Thymus (tissue), 11 donors: Measurements from ENCODE around the gene RPLP2. TPM values are rescaled to one million over a fixed set of nuclear protein-coding genes. Genes with fewer than 3 reads are reported as not detected.

ENCODE experiments used
- DNase-seq, 9 donors: peaks; one replicate each; pipeline ENCODE4 v3.0.0-alpha.2; 2013; ENCODE audit warnings: low spot score in 9 of 9, low read depth in 6 of 9, missing footprints in 1 of 9
- H3K27ac ChIP-seq, 2 donors: one replicate each; pipeline ENCODE4 v1.5.1; 2013; ENCODE audit warnings: control low read depth in 1 of 2, low read depth in 1 of 2, low read length in 1 of 2, mild to moderate bottlenecking in 1 of 2, moderate library complexity in 1 of 2
- H3K27me3 ChIP-seq, 2 donors: one replicate each; pipeline ENCODE4 v1.5.1; 2013; ENCODE audit warnings: low read length in 1 of 2; ENCODE audit not compliant: control insufficient read depth in 2 of 2, insufficient read depth in 1 of 2
- H3K36me3 ChIP-seq, 2 donors: one replicate each; pipeline ENCODE4 v1.5.1; 2013; ENCODE audit warnings: low read length in 1 of 2, mild to moderate bottlenecking in 1 of 2, moderate library complexity in 1 of 2; ENCODE audit not compliant: control insufficient read depth in 2 of 2, insufficient read depth in 2 of 2
- H3K4me1 ChIP-seq, 2 donors: one replicate each; pipeline ENCODE4 v1.5.1; 2013; ENCODE audit warnings: low read length in 2 of 2; ENCODE audit not compliant: control insufficient read depth in 2 of 2, insufficient read depth in 2 of 2
- H3K4me3 ChIP-seq, 2 donors: one replicate each; pipeline ENCODE4 v1.5.1; 2013; ENCODE audit warnings: low read length in 2 of 2, control low read depth in 1 of 2, mild to moderate bottlenecking in 1 of 2
- H3K9me3 ChIP-seq, 2 donors: one replicate each; pipeline ENCODE4 v1.5.1; 2013; ENCODE audit warnings: low read length in 1 of 2, mild to moderate bottlenecking in 1 of 2; ENCODE audit not compliant: control insufficient read depth in 2 of 2, insufficient read depth in 1 of 2
- WGBS: extraction: QIAGEN DNeasy Blood & Tissue Kit; methylation state at CpG from one replicate; pipeline ENCODE4 v1.1.7; 2013; 5-methylcytosine and 5-hydroxymethylcytosine counted together
- polyA plus RNA-seq: library from polyadenylated mRNA; stranded (reverse); fragments of 200-250 nt; gene quantifications from one replicate; pipeline ENCODE4 v1.2.3, GENCODE V29; 2013
- total RNA-seq: library from RNA; stranded (reverse); fragments of 120-200 nt; gene quantifications from one replicate; pipeline ENCODE4 v1.2.4, GENCODE V29; 2013
- donor health status: healthy.

RPLP2 gene
- total and polyA plus RNA-seq, 2 donors = 1,873 to 2,667 TPM

- no peaks in the 10 kb centered on the region for H3K27me3 ChIP-seq
- H3K4me1 ChIP-seq = peaks cover 17 to 24% of the 10 kb centered on the region in 2 donors
- H3K27ac ChIP-seq = no peak overlapping the region
- DNase-seq = no peak
- WGBS = 88% methylated on average over 14 of the region's 14 CpGs
- H3K4me3 ChIP-seq = no peak overlapping the region
- no peaks in the 10 kb centered on the region for H3K9me3 ChIP-seq
- H3K36me3 ChIP-seq = peaks cover 34 to 35% of the 10 kb centered on the region in 2 donors
Observed at GRCh38 chr11:811446-812245, 1.9 kb downstream of the RPLP2 start.

GRCh38 chr11:812390-812789, 2.6 kb downstream of the RPLP2 start:
- peaks cover 17 to 24% of the 10 kb centered on the region in 2 donors for H3K4me1 ChIP-seq
- H3K36me3 ChIP-seq = peaks cover 34 to 35% of the 10 kb centered on the region in 2 donors
- WGBS = over 99% methylated on average over 3 of the region's 3 CpGs
- H3K9me3 ChIP-seq = no peaks in the 10 kb centered on the region
- DNase-seq = no peak
- H3K27me3 ChIP-seq = no peaks in the 10 kb centered on the region
- H3K4me3 ChIP-seq = no peak overlapping the region
- H3K27ac ChIP-seq = no peak overlapping the region

GRCh38 chr11:813072-813455, 3.3 kb downstream of the RPLP2 start:
- Histone ChIP-seq H3K27ac (no peak overlapping the region), H3K36me3 (peaks cover 34 to 35% of the 10 kb centered on the region in 2 donors), H3K9me3 (no peaks in the 10 kb centered on the region), H3K4me3 (no peak overlapping the region), H3K27me3 (no peaks in the 10 kb centered on the region), H3K4me1 (peaks cover 17 to 24% of the 10 kb centered on the region in 2 donors)
- no peak for DNase-seq
- WGBS = 95% methylated on average over 6 of the region's 6 CpGs

GRCh38 chr11:813456-814096, 3.8 kb downstream of the RPLP2 start:
- Histone ChIP-seq H3K27ac (no peak overlapping the region), H3K4me3 (no peak overlapping the region), H3K36me3 (peaks cover 34 to 35% of the 10 kb centered on the region in 2 donors), H3K27me3 (no peaks in the 10 kb centered on the region), H3K4me1 (peaks cover 15 to 21% of the 10 kb centered on the region in 2 donors), H3K9me3 (no peaks in the 10 kb centered on the region)
- no peak for DNase-seq
- WGBS = 93% methylated on average over 9 of the region's 9 CpGs

- H3K27me3 ChIP-seq = no peaks in the 10 kb centered on the region
- no peak overlapping the region for H3K27ac ChIP-seq
- DNase-seq = no peak
- no peak overlapping the region for H3K4me3 ChIP-seq
- WGBS = 97% methylated on average over 11 of the region's 11 CpGs
- no peaks in the 10 kb centered on the region for H3K9me3 ChIP-seq
- peaks cover 33 to 37% of the 10 kb centered on the region in 2 donors for H3K36me3 ChIP-seq
- peaks cover 14 to 26% of the 10 kb centered on the region in 2 donors for H3K4me1 ChIP-seq
Observed at GRCh38 chr11:815675-816432, 6.1 kb downstream of the RPLP2 start.

- WGBS = 93% methylated on average over 11 of the region's 11 CpGs
- Histone ChIP-seq H3K4me3 (no peak overlapping the region), H3K27ac (no peak overlapping the region), H3K36me3 (peaks cover 27 to 36% of the 10 kb centered on the region in 2 donors), H3K9me3 (no peaks in the 10 kb centered on the region), H3K27me3 (no peaks in the 10 kb centered on the region), H3K4me1 (peaks cover 12 to 26% of the 10 kb centered on the region in 2 donors)
- DNase-seq = no peak
Observed at GRCh38 chr11:816433-816779, 6.6 kb downstream of the RPLP2 start.

GRCh38 chr11:818396-819128, 8.8 kb downstream of the RPLP2 start, which contains the start of gene PNPLA2:
TSS of gene PNPLA2 (plus strand) at chr11:818914. CDS start at chr11:819719, 805 bp downstream.
- H3K4me3 ChIP-seq = peak within 1 kb of the TSS; percentile 52 to 95
- peaks cover 12 to 25% of the 10 kb centered on the region in 2 donors for H3K4me1 ChIP-seq
- peak within 1 kb of the TSS; percentile 83 to 94 for H3K27ac ChIP-seq
- WGBS = 55% methylated on average over 20 of the region's 20 CpGs
- no peak for DNase-seq
- H3K27me3 ChIP-seq = no peaks in the 10 kb centered on the region
- H3K36me3 ChIP-seq = peaks cover 11 to 32% of the 10 kb centered on the region in 2 donors
- H3K9me3 ChIP-seq = no peaks in the 10 kb centered on the region

- peaks cover 14 to 38% of the 10 kb centered on the region in 2 donors for H3K36me3 ChIP-seq
- DNase-seq = peak in 8 of 9 donors; percentile 81 to 95 (median 90)
- WGBS = under 1% methylated on average over 96 of the region's 96 CpGs
- H3K27ac ChIP-seq = peak overlapping the region; percentile 83 to 94
- H3K27me3 ChIP-seq = no peaks in the 10 kb centered on the region
- peaks cover 12 to 25% of the 10 kb centered on the region in 2 donors for H3K4me1 ChIP-seq
- peak overlapping the region; percentile 52 to 95 for H3K4me3 ChIP-seq
- no peaks in the 10 kb centered on the region for H3K9me3 ChIP-seq
Observed at GRCh38 chr11:819129-819931, 9.6 kb downstream of the RPLP2 start.
